ENCODE data around the gene APEH. TPM values are rescaled to one million over a fixed set of nuclear protein-coding genes. Genes with fewer than 3 reads are reported as not detected.

Gene APEH
- total and polyA plus RNA-seq, 5 donors: 37.4 to 110 (median 88.7) TPM

- Histone ChIP-seq H3K27ac (ENCODE audit: low read length) (no peak overlapping the region), H3K27me3 (ENCODE audit: control insufficient read depth, insufficient read depth) (no peaks in the 10 kb centered on the region), H3K9me3 (ENCODE audit: control insufficient read depth, low read length) (no peaks in the 10 kb centered on the region), H3K4me3 (ENCODE audit: low read length) (no peak overlapping the region), H3K4me1 (ENCODE audit: control insufficient read depth, insufficient read depth, low read length) (no peaks in the 10 kb centered on the region)
- DNase-seq (no peak), ATAC-seq (no peak)
- intact Hi-C loops (cut with DNase I): no loop called here
- WGBS: 97% methylated on average over 4 of the region's 4 CpGs
Measured at GRCh38 chr3:49729966-49730609, 55.9 kb downstream of the APEH start.

GRCh38 chr3:49732597-49732996 lies 58.4 kb downstream of the APEH start:
- DNase-seq (no peak), ATAC-seq (no peak)
- no peak overlapping the region for H3K27ac ChIP-seq (ENCODE audit: low read length)
- 94% methylated on average over 11 of the region's 11 CpGs for WGBS
- H3K27me3 ChIP-seq (ENCODE audit: control insufficient read depth, insufficient read depth): no peaks in the 10 kb centered on the region
- intact Hi-C loops (cut with DNase I): no loop called here
- H3K4me1 ChIP-seq (ENCODE audit: control insufficient read depth, insufficient read depth, low read length): no peaks in the 10 kb centered on the region
- no peaks in the 10 kb centered on the region for H3K9me3 ChIP-seq (ENCODE audit: control insufficient read depth, low read length)
- no peak overlapping the region for H3K4me3 ChIP-seq (ENCODE audit: low read length)

GRCh38 chr3:49733551-49733950 lies 59.4 kb downstream of the APEH start:
- Histone ChIP-seq H3K27ac (ENCODE audit: low read length) (no peak overlapping the region), H3K4me1 (ENCODE audit: control insufficient read depth, insufficient read depth, low read length) (no peaks in the 10 kb centered on the region), H3K4me3 (ENCODE audit: low read length) (no peak overlapping the region), H3K27me3 (ENCODE audit: control insufficient read depth, insufficient read depth) (no peaks in the 10 kb centered on the region), H3K9me3 (ENCODE audit: control insufficient read depth, low read length) (no peaks in the 10 kb centered on the region)
- ATAC-seq (no peak), DNase-seq (no peak)
- 92% methylated on average over 1 of the region's 1 CpG for WGBS
- intact Hi-C loops (cut with DNase I): no loop called here

Other genes starting within 250 kb of the APEH start
- gene NICN1, start 245.0 kb upstream of the APEH start, total RNA-seq: 10 to 100 TPM in 3 of 4 donors, 1 to 10 TPM in 1; 7.5 to 19.4 (median 18.4) TPM
- gene NICN1, start 245.0 kb upstream of the APEH start, polyA plus RNA-seq: 13.3 TPM
- 100 to 1,000 TPM; 113 to 141 (median 121) TPM for gene DAG1, start 204.1 kb upstream of the APEH start, total RNA-seq
- 64.0 TPM for gene DAG1, start 204.1 kb upstream of the APEH start, polyA plus RNA-seq
- 1 to 10 TPM in 1 of 4 donors, under 1 TPM in 3; 0.25 to 1.4 (median 0.39) TPM for gene BSN, start 119.9 kb upstream of the APEH start, total RNA-seq
- gene BSN, start 119.9 kb upstream of the APEH start, polyA plus RNA-seq: 0.38 TPM
- 1 to 10 TPM; 3.5 to 7.5 (median 6.6) TPM for gene MST1, start 15.1 kb downstream of the APEH start, total RNA-seq
- gene MST1, start 15.1 kb downstream of the APEH start, polyA plus RNA-seq: 6.2 TPM
- gene RNF123, start 15.2 kb downstream of the APEH start, total RNA-seq: 10 to 100 TPM; 36.6 to 44.6 (median 41.8) TPM
- 24.4 TPM for gene RNF123, start 15.2 kb downstream of the APEH start, polyA plus RNA-seq
- gene AMIGO3, start 45.3 kb downstream of the APEH start, total RNA-seq: under 1 TPM in 1 of 4 donors, not detected in 3; 0.09 TPM
- gene AMIGO3, start 45.3 kb downstream of the APEH start, polyA plus RNA-seq: 0.57 TPM
- gene GMPPB, start 49.6 kb downstream of the APEH start, total RNA-seq: 10 to 100 TPM; 12.6 to 34.7 (median 19.6) TPM
- gene GMPPB, start 49.6 kb downstream of the APEH start, polyA plus RNA-seq: 13.2 TPM
- gene IP6K1, start 112.2 kb downstream of the APEH start, total RNA-seq: 10 to 100 TPM; 18.4 to 24.0 (median 21.7) TPM
- 14.6 TPM for gene IP6K1, start 112.2 kb downstream of the APEH start, polyA plus RNA-seq
- gene CDHR4, start 125.5 kb downstream of the APEH start, total RNA-seq: under 1 TPM in 1 of 4 donors, not detected in 3; 0.29 TPM
- 0.07 TPM for gene CDHR4, start 125.5 kb downstream of the APEH start, polyA plus RNA-seq
- 1 to 10 TPM; 2.2 to 6.4 (median 4.6) TPM for gene INKA1, start 128.9 kb downstream of the APEH start, total RNA-seq
- 3.9 TPM for gene INKA1, start 128.9 kb downstream of the APEH start, polyA plus RNA-seq
- 10 to 100 TPM; 25.5 to 40.5 (median 38.2) TPM for gene UBA7, start 139.6 kb downstream of the APEH start, total RNA-seq
- 25.1 TPM for gene UBA7, start 139.6 kb downstream of the APEH start, polyA plus RNA-seq
- 1 to 10 TPM in 3 of 4 donors, under 1 TPM in 1; 0.68 to 1.5 (median 1.3) TPM for gene TRAIP, start 182.2 kb downstream of the APEH start, total RNA-seq
- gene TRAIP, start 182.2 kb downstream of the APEH start, polyA plus RNA-seq: 0.81 TPM
- not detected for gene CAMKV, start 195.6 kb downstream of the APEH start, total RNA-seq
- not detected for gene CAMKV, start 195.6 kb downstream of the APEH start, polyA plus RNA-seq
- gene MST1R, start 229.5 kb downstream of the APEH start, total RNA-seq: 1 to 10 TPM in 3 of 4 donors, under 1 TPM in 1; 0.94 to 2.7 (median 2.1) TPM
- gene MST1R, start 229.5 kb downstream of the APEH start, polyA plus RNA-seq: 1.9 TPM

Measured in right cardiac atrium (tissue), 5 donors.